ENCODE results near the gene KIF5C.

KIF5C gene

GRCh38 chr2:148998165-148998830 is 123.3 kb downstream of the KIF5C start:
- no peaks in the 10 kb centered on the region for H3K9me2 ChIP-seq (ENCODE audit: low read depth, low read length)
- TF ChIP-seq, protein P1, sequence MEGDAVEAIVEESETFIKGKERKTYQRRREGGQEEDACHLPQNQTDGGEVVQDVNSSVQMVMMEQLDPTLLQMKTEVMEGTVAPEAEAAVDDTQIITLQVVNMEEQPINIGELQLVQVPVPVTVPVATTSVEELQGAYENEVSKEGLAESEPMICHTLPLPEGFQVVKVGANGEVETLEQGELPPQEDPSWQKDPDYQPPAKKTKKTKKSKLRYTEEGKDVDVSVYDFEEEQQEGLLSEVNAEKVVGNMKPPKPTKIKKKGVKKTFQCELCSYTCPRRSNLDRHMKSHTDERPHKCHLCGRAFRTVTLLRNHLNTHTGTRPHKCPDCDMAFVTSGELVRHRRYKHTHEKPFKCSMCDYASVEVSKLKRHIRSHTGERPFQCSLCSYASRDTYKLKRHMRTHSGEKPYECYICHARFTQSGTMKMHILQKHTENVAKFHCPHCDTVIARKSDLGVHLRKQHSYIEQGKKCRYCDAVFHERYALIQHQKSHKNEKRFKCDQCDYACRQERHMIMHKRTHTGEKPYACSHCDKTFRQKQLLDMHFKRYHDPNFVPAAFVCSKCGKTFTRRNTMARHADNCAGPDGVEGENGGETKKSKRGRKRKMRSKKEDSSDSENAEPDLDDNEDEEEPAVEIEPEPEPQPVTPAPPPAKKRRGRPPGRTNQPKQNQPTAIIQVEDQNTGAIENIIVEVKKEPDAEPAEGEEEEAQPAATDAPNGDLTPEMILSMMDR (IDR thresholded peaks at IDR 0.05; ENCODE audit: low read length): no peak
- TF ChIP-seq EZH2 (IDR thresholded peaks at IDR 0.05; ENCODE audit: borderline replicate concordance, low read length): no peak
- H3K4me1 ChIP-seq (ENCODE audit: insufficient read depth, low read length, severe bottlenecking): no peaks in the 10 kb centered on the region
- no peaks in the 10 kb centered on the region for H3K27me3 ChIP-seq (ENCODE audit: insufficient read depth, low read length)
- no peak overlapping the region for H3K4me3 ChIP-seq (ENCODE audit: low read depth, low read length, poor library complexity, severe bottlenecking)
- H3F3A ChIP-seq (ENCODE audit: insufficient read depth, low read length): no peaks in the 10 kb centered on the region
- H3K27ac ChIP-seq (ENCODE audit: low read depth, low read length, poor library complexity, severe bottlenecking): no peak overlapping the region
- no peaks in the 10 kb centered on the region for H3K9me3 ChIP-seq (ENCODE audit: low read length)
- H3K79me2 ChIP-seq (ENCODE audit: insufficient read depth, low read length): no peaks in the 10 kb centered on the region
- no peak overlapping the region for H2AFZ ChIP-seq (ENCODE audit: low read length)
- H4K20me1 ChIP-seq (ENCODE audit: insufficient read depth, low read length): no peaks in the 10 kb centered on the region
- no peak overlapping the region for H3K9ac ChIP-seq (ENCODE audit: low read length)
- no peak overlapping the region for H3K4me2 ChIP-seq (ENCODE audit: low read length)
- no peaks in the 10 kb centered on the region for H3K36me3 ChIP-seq (ENCODE audit: insufficient read depth, low read length)

DNA sequence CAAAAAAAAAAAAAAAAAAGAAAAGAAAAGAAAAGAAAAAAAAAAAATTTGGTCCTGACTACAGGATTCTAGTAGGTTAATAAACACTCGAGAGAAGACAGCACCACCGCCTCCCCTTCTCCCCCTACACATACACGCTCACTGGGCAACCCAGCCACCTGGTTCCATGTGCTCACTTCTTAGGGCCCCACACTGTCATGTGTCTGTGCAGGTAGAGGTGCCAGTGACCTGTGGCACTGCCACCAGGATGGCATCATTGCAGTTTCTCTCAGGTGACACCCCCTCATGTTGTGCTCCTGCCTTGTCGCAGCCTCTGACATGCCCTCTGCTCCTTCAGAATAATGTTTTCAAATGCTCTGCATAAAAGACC is 123.8 kb downstream of the KIF5C start:
- Histone ChIP-seq H3K27me3 (ENCODE audit: insufficient read depth, low read length) (no peaks in the 10 kb centered on the region), H3K4me3 (ENCODE audit: low read depth, low read length, poor library complexity, severe bottlenecking) (no peak overlapping the region), H3K79me2 (ENCODE audit: insufficient read depth, low read length) (no peaks in the 10 kb centered on the region), H3K9ac (ENCODE audit: low read length) (no peak overlapping the region), H3F3A (ENCODE audit: insufficient read depth, low read length) (no peaks in the 10 kb centered on the region), H2AFZ (ENCODE audit: low read length) (no peak overlapping the region), H3K4me1 (ENCODE audit: insufficient read depth, low read length, severe bottlenecking) (no peaks in the 10 kb centered on the region), H3K9me3 (ENCODE audit: low read length) (no peaks in the 10 kb centered on the region), H4K20me1 (ENCODE audit: insufficient read depth, low read length) (no peaks in the 10 kb centered on the region), H3K9me2 (ENCODE audit: low read depth, low read length) (no peaks in the 10 kb centered on the region), H3K36me3 (ENCODE audit: insufficient read depth, low read length) (no peaks in the 10 kb centered on the region), H3K27ac (ENCODE audit: low read depth, low read length, poor library complexity, severe bottlenecking) (no peak overlapping the region), H3K4me2 (ENCODE audit: low read length) (no peak overlapping the region)
- no peak for TF ChIP-seq EZH2 (IDR thresholded peaks at IDR 0.05; ENCODE audit: borderline replicate concordance, low read length)
- TF ChIP-seq, protein P1 (IDR thresholded peaks at IDR 0.05; ENCODE audit: low read length): no peak

DNA sequence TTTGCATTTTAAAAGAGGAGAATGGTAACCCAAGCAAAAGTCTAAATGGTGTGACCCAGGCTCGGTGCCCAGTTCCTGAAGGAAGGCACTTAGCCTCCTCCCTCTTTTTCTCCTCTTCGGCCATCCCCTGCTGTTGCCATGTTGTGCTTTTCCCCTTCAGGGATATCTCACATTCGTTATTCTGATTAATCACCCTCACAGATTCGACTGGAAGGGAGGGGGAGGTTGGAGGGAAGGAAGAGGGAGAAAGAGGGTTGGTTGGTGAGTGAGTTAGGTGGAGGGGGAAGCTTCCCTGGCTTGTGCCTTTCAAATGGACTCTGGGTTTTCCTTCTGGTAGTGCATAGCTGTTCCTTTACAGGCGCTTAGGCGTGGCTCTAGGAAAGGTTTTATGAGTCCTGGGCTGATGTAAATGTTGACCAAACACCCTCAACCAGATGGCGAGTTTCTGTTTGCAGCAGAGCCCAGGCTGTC is 124.5 kb downstream of the KIF5C start:
- Histone ChIP-seq H3K4me3 (ENCODE audit: low read depth, low read length, poor library complexity, severe bottlenecking) (no peak overlapping the region), H3K27me3 (ENCODE audit: insufficient read depth, low read length) (no peaks in the 10 kb centered on the region), H3K9me3 (ENCODE audit: low read length) (no peaks in the 10 kb centered on the region), H3K9me2 (ENCODE audit: low read depth, low read length) (no peaks in the 10 kb centered on the region), H3K27ac (ENCODE audit: low read depth, low read length, poor library complexity, severe bottlenecking) (no peak overlapping the region), H3K4me2 (ENCODE audit: low read length) (no peak overlapping the region), H3K9ac (ENCODE audit: low read length) (no peak overlapping the region), H3F3A (ENCODE audit: insufficient read depth, low read length) (no peaks in the 10 kb centered on the region), H3K4me1 (ENCODE audit: insufficient read depth, low read length, severe bottlenecking) (no peaks in the 10 kb centered on the region), H3K79me2 (ENCODE audit: insufficient read depth, low read length) (no peaks in the 10 kb centered on the region), H3K36me3 (ENCODE audit: insufficient read depth, low read length) (no peaks in the 10 kb centered on the region), H2AFZ (ENCODE audit: low read length) (no peak overlapping the region), H4K20me1 (ENCODE audit: insufficient read depth, low read length) (no peaks in the 10 kb centered on the region)
- no peak for TF ChIP-seq EZH2 (IDR thresholded peaks at IDR 0.05; ENCODE audit: borderline replicate concordance, low read length)
- TF ChIP-seq, protein P1 (IDR thresholded peaks at IDR 0.05; ENCODE audit: low read length): no peak

All from OCI-LY1 (cell line).